Measurements from ENCODE around the gene NTM.

The NTM gene

GRCh38 chr11:131696690-131697089 lies 326.3 kb downstream of the NTM start:
- no peak for DNase-seq (ENCODE audit: low read depth)
- H3K4me3 ChIP-seq (ENCODE audit: low read depth, low read length), result no peak overlapping the region
- no peak for TF ChIP-seq CTCF (IDR thresholded peaks at IDR 0.05; ENCODE audit: low read depth, low read length, missing control alignments)

GRCh38 chr11:131703311-131703710 lies 332.9 kb downstream of the NTM start:
- no peak for DNase-seq (ENCODE audit: low read depth)
- no peak overlapping the region for H3K4me3 ChIP-seq (ENCODE audit: low read depth, low read length)
- TF ChIP-seq CTCF (IDR thresholded peaks at IDR 0.05; ENCODE audit: low read depth, low read length, missing control alignments), result no peak

- TF ChIP-seq CTCF (IDR thresholded peaks at IDR 0.05; ENCODE audit: low read depth, low read length, missing control alignments), result no peak
- DNase-seq (ENCODE audit: low read depth), result no peak
These were observed 334.3 kb downstream of the NTM start for GRCh38 chr11:131704682-131705081.

GRCh38 chr11:131710511-131710910 lies 340.1 kb downstream of the NTM start:
- H3K4me3 ChIP-seq (ENCODE audit: low read depth, low read length), result no peak overlapping the region
- no peak for DNase-seq (ENCODE audit: low read depth)
- TF ChIP-seq CTCF (IDR thresholded peaks at IDR 0.05; ENCODE audit: low read depth, low read length, missing control alignments), result no peak

More at GRCh38 chr11:131704682-131705081, 334.3 kb downstream of the NTM start:
- no peak overlapping the region for H3K4me3 ChIP-seq (ENCODE audit: low read depth, low read length)

GRCh38 chr11:131712897-131713296 lies 342.5 kb downstream of the NTM start:
- DNase-seq (ENCODE audit: low read depth), result no peak
- no peak for TF ChIP-seq CTCF (IDR thresholded peaks at IDR 0.05; ENCODE audit: low read depth, low read length, missing control alignments)
- no peak overlapping the region for H3K4me3 ChIP-seq (ENCODE audit: low read depth, low read length)

- DNase-seq (ENCODE audit: low read depth), result no peak
- no peak overlapping the region for H3K4me3 ChIP-seq (ENCODE audit: low read depth, low read length)
- TF ChIP-seq CTCF (IDR thresholded peaks at IDR 0.05; ENCODE audit: low read depth, low read length, missing control alignments), result no peak
These were observed 343.2 kb downstream of the NTM start for GRCh38 chr11:131713529-131714134.

- no peak for DNase-seq (ENCODE audit: low read depth)
These were observed 347.2 kb downstream of the NTM start for GRCh38 chr11:131717616-131718015.

More at GRCh38 chr11:131717616-131718015, 347.2 kb downstream of the NTM start:
- no peak for TF ChIP-seq CTCF (IDR thresholded peaks at IDR 0.05; ENCODE audit: low read depth, low read length, missing control alignments)
- no peak overlapping the region for H3K4me3 ChIP-seq (ENCODE audit: low read depth, low read length)

Measured in GM12864 (cell line).